Stimulated activated CD4-positive, alpha-beta T cell treated with anti-CD3 and anti-CD28 coated beads, Interleukin-12 subunit alpha, Interleukin-12 subunit beta, amount 100 ng/mL, for 4 hours (primary cell): Measurements from ENCODE around the gene PRR19.
"Not testable (repeated sequence)": the region's sequence is repeated elsewhere in the genome, so short reads cannot be mapped to it uniquely, and the experiment has no call there.

Experiments
- DNase-seq: peaks from one replicate; pipeline ENCODE4 v3.0.0-alpha.2; 2020

Gene PRR19

DNA sequence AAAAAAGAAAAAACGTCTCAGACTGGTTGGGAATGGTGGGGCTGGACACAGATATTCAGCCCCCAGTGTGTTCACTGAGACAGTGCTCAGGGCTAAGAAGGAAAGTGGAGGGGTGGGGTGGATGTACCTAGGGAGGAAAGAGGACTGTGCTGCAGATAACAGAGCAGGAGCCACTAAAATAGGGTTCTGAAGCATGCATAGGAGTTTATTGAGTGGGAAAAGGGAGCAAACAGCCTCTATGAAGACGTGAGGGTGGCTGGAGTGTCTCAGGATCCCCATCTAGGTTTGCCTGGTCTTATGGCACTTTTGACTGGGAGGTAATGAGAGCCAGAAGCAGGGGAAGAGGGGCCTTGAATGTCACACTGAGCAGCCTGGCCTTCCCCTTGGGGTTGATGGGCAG, 26.9 kb downstream of the PRR19 start:
- no peak for DNase-seq

DNA sequence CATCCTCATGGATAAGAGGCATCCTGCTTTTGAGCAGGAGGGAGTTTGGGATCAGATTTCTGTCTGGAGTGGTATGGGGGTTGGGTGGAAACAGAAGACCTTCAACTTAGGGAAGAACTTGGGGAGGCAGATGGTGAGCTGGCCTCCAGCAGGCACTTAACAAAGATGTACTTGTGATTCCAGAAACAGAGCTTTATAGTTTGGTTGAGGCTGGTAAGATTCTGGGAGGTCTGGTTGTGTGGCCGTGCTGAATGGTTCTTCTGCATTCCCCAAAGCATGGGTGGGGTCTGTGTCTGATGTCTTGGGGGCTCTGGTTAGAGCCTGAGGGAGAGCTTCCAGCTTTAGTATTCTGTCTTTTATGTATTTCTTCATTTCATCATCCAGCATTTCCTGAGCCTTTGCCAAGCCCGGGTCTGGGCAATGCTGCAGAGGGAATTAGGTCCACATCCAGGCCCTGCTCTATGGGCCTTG, 28.3 kb downstream of the PRR19 start:
- DNase-seq, result no peak

DNA sequence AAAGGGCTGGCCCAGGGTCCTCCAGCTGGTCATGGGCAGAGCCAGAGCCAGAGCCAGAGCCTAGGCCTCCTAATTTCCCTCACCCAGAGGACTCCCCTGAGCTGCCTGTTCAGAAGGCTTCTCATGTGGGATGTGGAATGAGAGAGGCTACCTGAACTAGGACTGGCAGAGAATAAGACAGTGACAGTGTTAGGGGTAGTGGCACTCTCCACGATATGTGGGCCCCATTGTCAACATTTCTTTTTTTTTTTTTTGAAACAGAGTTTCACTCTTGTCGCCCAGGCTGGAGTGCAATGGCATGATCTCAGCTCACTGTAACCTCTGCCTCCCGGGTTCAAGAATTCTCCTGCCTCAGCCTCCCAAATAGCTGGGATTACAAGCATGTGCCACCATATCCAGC, 29.4 kb downstream of the PRR19 start:
- DNase-seq, result not testable (repeated sequence)

DNA sequence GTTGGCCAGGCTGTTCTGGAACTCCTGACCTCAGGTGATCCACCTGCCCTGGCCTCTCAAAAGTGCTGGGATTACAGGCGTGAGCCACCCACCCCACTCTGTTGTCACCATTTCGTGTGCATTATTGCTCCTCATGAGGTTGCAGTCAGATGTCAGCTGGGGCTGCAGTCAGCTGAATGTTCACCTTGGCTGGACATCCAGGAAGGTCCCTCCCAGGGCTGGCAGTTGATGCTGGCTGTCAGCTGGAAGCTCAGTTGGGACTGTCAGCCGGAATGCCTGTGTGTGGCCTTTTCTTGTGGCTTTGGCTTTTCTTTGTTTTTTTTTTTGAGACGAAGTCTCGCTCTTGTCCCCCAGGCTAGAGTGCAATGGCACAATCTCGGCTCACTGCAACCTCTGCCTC, 30.1 kb downstream of the PRR19 start:
- DNase-seq, result no peak

DNA sequence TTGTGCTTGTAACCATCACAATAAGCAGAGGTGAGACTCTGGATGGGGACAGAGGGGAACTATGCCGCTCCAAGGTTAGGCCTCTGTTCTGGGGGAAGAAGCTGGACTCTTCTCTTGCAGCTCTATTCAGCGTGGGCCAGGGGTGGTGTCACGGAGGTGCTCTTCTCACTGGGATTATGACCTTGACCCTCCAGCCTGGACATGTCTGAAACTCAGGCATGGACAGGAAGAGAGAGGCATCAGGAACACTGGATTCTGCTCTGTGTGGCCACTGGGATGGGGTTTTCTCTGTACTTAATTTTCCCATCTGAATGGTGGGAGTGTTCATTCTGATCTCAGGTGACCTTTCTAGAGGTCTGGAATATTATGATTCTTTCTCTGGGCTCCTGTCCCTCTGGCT, 31.1 kb downstream of the PRR19 start:
- DNase-seq, result no peak

DNA sequence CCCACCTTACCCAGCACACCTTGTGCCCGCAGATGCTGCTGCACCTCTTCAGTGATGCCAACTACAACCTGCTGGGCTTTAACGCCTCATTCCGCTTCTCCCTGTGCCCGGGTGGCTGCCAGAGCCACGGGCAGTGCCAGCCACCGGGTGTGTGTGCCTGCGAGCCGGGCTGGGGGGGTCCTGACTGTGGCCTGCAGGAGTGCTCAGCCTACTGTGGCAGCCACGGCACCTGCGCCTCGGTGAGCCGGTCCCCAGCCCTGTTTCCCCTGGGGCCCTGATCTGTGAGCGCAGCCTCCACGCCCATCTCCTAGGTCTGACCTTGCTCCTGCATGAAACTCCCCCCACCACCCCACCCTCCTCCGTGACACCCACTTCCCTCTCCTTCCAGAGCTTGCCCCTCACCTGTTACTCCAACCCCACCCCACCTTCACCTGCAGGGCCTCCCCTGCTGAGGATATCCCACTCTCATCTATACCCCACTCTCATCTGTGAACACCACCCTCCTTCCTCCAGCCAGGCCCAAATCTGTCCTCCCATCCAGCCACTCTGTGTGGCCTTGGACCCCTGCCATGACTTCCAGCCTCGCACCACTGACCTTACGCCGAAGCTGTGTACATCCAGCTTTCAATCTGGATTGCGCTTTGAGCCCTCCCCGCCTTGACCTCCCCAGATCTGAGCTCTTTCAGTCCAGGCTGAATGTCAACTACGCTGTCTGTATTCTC, 32.2 kb downstream of the PRR19 start:
- DNase-seq, result no peak

DNA sequence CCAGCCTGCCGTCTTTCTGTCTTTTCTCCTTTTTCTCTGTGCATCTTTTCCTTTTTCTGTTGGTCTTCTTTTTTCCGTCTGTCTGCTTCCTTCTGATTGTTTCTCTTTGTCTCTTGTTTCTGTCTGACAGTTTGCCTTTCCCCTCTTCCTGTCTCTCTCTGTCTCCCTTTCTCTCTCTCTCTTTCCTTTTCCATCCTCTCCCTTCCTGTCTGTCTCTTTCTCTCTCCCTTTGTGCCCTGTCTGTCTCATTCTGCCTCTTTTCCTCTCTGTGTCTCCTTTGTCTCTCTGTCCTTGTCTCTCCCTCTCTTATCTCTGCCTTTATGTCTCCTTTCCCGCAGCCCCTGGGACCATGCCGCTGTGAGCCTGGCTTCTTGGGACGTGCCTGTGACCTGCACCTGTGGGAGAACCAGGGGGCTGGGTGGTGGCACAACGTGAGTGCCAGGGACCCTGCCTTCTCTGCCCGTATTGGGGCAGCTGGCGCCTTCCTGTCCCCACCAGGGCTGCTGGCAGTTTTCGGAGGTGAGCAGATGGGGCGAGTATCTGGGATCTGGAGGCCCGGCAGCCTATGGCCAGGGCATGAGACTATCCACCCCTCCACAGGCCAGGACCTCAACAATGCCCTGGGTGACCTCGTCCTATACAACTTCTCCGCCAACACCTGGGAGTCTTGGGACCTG, 32.9 kb downstream of the PRR19 start:
- no peak for DNase-seq

DNA sequence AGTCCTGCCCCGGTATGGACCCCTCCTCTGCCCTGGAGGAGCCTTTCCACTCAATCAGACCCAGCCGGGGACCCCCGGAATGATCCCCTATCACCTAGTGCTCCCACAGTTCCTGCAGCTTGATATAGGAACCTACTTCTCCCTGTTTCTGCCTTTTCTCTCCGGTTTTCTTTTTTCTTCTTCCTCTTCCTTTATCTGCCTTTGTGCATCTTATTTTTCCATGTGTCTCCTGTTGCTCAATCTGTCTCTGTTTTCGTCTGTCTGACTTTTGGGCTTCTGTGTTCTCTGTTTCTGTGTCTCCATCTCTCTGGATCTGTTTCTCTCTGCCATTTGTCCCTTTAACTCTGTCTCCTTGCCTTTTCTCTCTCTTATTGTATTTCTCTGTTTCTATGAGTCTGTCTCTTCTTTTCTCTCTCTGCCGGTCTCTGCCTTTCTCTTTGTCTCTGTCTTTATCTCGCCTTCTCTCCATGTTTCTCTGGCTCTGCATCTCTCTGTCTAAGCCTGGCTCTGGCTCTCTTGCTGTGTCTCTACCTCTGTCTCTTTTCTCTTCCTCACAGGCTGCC, 33.5 kb downstream of the PRR19 start:
- no peak for DNase-seq

DNA sequence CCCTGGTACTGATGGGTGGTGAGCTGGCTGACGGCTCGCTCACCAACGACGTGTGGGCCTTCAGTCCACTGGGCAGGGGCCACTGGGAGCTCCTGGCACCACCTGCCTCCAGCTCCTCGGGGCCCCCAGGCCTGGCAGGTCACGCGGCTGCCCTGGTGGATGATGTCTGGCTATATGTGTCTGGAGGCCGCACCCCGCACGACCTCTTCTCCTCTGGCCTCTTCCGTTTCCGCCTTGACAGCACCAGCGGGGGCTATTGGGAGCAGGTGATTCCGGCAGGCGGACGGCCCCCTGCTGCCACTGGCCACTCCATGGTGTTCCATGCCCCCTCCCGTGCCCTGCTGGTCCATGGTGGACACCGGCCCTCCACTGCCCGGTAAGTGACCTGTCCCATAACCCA, 34.0 kb downstream of the PRR19 start:
- no peak for DNase-seq

DNA sequence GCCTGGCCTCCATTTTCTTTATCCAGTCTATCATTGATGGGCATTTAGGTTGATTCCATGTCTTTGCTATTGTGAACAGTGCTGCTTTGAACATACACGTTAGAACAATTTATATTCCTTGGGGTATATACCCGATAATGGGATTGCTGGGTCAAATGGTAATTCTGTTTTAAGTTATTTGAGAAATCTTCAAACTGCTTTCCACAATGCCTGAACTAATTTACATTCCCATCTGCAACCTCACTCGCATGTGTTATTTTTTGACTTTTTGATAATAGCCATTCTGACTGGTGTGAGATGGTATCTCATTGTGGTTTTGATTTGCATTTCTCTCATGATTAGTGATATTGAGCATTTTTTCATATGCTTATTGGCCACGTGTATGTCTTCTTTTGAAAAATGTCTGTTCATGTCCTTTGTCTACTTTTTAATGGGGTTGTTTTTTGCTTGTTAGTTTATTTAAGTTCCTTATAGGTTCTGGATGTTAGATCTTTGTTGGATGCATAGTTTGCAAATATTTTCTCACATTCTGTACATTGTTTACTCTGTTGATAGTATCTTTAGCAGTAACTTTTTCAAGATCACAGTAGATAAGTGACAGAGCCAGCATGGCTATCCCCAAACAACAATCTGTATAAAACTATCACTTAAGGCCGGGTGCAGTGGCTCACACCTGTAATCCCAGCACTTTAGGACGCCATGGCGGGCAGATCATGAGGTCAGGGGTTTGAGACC, 37.4 kb downstream of the PRR19 start:
- DNase-seq, result not testable (repeated sequence)

DNA sequence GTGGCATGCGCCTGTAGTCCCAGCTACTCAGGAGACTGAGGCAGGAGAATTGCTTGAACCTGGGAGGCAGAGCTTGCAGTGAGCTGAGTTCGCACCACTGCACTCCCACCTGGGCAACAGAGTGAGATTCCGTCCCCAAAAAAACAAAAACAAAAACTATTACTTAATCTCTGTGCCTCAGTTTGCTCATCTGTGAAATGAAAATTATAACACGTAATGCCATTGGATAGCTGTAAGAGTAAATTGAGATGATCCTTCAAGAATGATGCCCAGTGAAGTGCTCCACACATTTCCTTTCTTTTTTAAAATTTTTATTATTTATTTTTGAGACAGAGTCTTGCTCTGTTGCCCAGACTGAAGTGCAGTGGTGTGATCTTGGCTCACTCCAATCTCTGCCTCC, 38.0 kb downstream of the PRR19 start:
- DNase-seq, result not testable (repeated sequence)

DNA sequence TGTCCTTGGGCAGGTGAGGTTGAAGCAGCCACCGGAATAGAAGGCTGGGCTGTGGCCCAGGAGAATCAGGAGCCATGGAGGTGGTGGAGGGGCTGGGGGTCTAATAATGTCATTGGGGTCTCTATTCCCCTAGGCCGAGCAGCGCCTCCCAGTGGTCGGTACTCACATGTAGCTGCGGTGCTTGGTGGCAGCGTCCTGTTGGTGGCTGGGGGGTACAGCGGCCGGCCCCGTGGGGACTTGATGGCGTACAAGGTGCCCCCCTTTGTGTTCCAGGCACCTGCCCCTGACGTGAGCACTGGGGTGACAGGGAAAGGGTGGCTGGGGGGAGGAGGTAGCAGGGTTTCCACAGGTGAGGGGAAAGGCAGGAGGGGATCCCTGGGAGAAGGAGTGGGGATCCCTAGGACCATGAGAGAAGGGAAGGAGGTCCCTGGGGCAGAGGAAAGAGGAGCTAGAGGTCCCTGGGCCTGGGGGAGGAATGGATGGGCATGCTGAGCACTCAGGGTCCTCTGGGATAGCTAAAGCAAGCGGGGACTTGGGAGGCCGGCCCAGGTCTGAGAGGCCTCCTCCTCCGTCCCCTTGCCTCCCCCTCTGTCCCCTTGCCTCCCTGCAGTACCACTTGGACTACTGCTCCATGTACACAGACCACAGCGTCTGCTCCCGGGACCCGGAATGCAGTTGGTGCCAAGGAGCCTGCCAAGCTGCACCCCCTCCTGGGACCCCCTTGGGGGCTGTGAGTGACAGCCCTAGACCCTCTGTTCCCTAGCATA, 41.6 kb downstream of the PRR19 start:
- no peak for DNase-seq

DNA sequence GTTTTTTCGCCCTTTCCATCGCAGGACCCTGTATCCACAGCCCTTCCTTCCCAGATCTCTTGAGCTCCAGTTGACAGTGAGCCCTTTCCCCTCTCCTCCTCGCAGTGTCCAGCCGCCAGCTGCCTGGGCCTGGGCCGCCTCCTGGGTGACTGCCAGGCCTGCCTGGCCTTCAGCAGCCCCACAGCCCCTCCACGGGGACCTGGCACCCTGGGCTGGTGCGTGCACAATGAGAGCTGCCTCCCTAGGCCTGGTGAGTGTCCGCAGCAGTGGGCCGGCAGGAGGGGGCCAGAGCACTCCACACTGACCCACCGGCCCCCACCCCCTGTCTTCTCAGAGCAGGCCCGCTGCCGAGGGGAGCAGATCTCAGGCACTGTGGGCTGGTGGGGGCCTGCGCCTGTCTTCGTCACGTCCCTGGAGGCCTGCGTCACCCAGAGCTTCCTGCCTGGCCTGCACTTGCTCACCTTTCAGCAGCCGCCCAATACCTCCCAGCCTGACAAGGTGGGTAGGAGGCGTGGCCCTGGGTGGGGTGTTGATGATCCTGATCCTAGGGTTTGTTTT, 42.5 kb downstream of the PRR19 start:
- no peak for DNase-seq

DNA sequence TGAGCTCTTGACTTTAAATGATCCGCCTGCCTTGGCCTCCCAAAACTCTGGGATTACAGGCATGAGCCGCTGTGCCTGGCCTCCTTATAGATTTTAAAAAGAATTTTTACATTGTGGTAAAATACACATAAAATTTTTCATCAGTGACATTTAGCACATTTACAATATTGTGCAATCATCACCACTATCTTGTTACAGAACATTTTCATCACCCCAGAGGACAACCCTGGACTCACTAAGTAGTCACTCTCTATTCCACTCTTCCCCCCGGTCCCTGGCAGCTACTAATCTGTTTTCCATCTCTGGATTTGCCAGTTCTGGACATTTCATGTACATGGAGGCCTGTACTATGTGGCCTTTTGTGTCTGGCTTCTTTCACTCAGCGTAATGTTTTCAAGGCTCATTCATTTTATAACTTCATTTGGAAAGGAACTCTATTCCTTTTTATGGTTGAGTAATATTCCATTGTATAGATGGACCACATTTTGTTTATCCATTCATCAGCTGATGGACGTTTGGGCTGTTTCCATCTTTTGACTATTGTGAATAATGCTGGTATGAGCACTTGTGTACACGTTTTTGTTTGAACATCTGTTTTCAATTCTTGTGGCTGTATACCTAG, 43.4 kb downstream of the PRR19 start:
- no peak for DNase-seq

DNA sequence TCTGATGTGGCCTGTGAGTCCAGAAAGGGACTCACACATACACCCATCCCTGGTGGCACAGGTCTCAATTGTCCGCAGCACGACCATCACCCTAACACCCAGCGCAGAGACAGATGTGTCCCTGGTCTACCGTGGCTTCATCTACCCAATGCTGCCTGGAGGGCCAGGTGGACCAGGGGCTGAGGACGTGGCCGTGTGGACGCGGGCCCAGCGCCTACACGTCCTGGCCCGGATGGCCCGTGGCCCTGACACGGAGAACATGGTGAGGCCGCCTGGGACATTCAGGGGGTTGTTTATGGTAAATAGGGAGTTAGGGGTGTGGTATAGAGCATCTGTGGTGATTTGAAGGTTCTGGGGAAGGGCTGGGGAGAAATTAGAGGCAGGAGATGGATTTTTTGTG, 46.3 kb downstream of the PRR19 start:
- DNase-seq, result no peak

DNA sequence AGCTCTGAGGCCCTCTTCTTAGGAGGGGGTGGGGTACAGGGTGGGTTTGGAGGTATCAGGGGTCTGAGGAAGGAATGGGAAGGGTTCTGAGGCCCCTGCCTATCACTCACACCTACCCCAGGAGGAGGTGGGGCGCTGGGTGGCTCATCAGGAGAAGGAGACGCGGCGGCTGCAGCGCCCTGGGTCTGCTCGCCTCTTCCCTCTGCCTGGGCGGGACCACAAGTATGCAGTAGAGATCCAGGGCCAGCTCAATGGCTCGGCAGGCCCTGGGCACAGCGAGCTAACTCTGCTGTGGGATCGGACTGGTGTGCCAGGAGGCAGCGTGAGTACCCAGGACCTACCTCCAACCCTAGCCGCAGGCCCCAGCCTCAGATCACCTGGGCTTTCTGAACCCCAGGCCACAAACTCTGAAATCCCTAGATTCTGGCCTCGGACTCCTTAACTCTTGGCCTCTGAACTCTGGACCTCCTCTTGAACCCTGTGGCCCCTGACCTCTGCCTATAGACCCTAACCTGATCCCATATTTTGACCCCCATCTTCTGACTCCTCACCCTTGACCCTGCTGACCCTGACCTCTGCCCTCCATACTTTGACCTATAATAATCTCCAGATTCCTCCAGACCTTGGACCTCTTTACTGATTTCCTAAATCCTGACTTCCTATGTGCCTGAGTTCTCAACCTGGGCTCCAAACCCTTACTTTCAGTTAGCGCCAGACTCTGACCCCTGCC, 47.6 kb downstream of the PRR19 start:
- DNase-seq, result no peak

DNA sequence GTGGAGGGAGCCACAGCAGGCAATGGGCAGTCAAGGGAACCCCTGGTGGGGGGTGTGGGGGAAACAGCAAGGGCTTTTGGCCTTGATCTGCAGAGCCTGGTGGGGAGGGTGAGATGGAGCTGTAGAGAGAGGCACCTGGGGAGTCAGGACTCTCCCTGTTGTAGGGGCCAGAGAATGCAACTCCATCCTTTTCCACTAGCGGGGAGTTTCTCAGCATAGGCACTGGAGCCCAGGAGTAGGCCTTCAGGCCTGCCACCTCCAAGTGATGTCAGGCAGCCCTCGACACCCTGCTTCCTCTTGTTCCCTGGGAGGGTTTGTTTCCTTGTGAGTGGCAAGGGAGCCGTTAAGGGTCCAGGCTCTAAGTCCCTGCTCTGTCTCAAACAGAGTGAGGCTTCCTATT, 48.5 kb downstream of the PRR19 start:
- DNase-seq, result no peak

DNA sequence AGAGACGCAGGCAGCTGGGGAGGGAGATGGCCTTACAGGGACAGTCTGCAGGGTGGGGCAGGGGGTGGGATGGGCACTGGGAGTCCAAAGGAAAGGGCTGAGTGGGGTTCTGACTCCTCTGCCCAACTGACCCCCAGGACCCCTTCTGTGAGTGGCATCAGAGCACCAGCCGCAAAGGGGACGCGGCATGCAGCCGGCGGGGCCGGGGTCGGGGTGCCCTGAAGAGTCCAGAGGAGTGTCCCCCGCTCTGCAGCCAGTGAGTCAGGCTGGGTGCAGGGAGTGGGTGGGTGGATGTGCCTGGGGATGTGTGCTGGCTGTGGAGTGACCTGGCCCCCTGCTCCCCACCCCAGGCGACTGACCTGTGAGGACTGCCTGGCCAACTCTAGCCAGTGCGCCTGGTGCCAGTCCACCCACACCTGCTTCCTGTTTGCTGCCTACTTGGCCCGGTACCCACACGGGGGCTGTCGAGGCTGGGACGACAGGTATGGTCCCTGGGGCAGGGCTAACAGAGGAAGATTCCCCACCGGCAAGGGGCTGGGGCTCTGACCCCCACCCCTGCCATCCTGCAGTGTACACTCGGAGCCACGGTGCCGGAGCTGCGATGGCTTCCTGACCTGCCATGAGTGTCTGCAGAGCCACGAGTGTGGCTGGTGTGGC, 49.3 kb downstream of the PRR19 start:
- DNase-seq, result no peak

DNA sequence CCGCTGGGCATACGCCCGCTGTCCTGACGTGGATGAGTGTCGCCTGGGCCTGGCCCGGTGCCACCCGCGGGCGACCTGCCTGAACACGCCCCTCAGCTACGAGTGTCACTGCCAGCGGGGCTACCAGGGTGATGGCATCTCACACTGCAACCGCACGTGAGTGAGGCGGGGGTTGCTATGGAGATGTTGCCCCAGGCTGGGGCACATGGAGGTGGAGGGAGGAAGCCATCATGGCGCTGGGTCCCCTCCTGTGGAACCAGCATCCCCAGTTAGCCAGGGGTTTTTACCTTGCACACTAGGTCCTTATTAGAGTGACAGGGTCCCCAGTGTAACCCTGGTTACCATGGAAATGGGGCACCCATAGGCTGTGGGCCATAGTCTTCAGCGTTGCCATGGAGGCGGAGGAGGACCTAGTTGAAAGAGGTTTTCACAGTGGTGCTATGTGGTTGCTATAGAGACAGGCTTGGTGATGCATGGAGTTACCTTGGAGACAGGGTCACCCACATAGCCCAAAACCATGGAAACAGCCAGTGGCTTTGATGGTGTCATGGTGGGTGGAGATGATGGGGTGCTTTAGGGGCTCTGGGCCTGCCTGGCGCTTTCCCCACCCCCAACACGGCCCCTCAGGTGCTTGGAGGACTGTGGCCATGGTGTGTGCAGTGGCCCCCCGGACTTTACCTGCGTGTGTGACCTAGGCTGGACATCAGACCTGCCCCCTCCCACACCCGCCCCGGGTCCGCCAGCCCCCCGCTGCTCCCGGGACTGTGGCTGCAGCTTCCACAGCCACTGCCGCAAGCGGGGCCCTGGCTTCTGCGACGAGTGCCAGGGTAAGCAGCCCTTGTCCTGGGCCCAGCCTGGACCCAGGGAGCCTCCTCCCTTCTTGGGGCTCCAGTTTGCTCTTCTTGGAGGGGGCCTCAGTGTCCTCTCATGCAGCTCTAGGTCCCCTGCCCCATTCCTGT, 50.6 kb downstream of the PRR19 start:
- no peak for DNase-seq
